ENCODE results near the gene SMAD3. TPM values are rescaled to one million over a fixed set of nuclear protein-coding genes. Genes with fewer than 3 reads are reported as not detected.
A peak's percentile ranks its signal among the peaks of the same experiment; 100 is the strongest.

Gene SMAD3
- total and polyA plus RNA-seq, 4 donors, result 10.9 to 41.6 (median 23.4) TPM

DNA sequence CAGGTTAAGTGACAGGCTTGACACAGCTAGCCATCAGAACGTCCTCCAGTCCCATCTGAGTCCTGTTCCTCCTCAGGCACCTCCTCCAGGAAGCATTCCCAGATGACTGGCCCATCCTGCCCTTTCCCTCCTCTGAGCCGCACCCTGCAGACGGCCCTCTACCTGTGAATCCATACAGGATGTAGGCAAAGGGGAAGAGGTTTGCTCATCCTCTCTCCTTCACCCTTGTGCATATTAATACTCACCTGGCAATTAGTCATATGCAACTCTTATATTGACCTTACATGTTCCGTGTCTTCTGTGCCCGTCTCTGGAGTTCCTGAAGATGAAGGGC is 61.9 kb downstream of the SMAD3 start:
- H3K27me3 ChIP-seq (ENCODE audit: control insufficient read depth in 3 of 3, insufficient read depth in 3 of 3, low read length in 2 of 3), result no peaks in the 10 kb centered on the region
- peak overlapping the region; percentile 24 to 79 for H3K27ac ChIP-seq (ENCODE audit: low read depth in 1 of 2, low read length in 1 of 2)
- H3K9ac ChIP-seq (ENCODE audit: insufficient read depth in 1 of 2, low read length in 2 of 2), result no peak overlapping the region
- no peak overlapping the region for H3K4me3 ChIP-seq
- no peak for ATAC-seq (ENCODE audit: insufficient read depth, low FRiP score)
- H3K4me1 ChIP-seq (ENCODE audit: control insufficient read depth in 5 of 5, insufficient read depth in 5 of 5, low read length in 5 of 5), result peaks cover 8 to 27% (median 25%) of the 10 kb centered on the region in 5 donors
- TF ChIP-seq CTCF (IDR thresholded peaks at IDR 0.05; ENCODE audit: control extremely low read depth, extremely low read depth), result no peak
- peaks cover 0 to 4% (median 0%) of the 10 kb centered on the region in 4 donors for H3K36me3 ChIP-seq (ENCODE audit: control insufficient read depth in 4 of 4, insufficient read depth in 4 of 4, low read length in 4 of 4)
- no peak for DNase-seq
- no peaks in the 10 kb centered on the region for H3K9me3 ChIP-seq (ENCODE audit: control insufficient read depth in 4 of 4, insufficient read depth in 3 of 4, low read length in 3 of 4)
- 78 to 85% methylated on average over 5 of the region's 5 CpGs for WGBS, 2 donors

- Histone ChIP-seq H3K4me3 (no peak overlapping the region), H3K9ac (ENCODE audit: insufficient read depth in 1 of 2, low read length in 2 of 2) (no peak overlapping the region), H3K9me3 (ENCODE audit: control insufficient read depth in 4 of 4, insufficient read depth in 3 of 4, low read length in 3 of 4) (no peaks in the 10 kb centered on the region), H3K27ac (ENCODE audit: low read depth in 1 of 2, low read length in 1 of 2) (peak overlapping the region; percentile 24 to 32), H3K36me3 (ENCODE audit: control insufficient read depth in 4 of 4, insufficient read depth in 4 of 4, low read length in 4 of 4) (peaks cover 0 to 4% (median 0%) of the 10 kb centered on the region in 4 donors), H3K27me3 (ENCODE audit: control insufficient read depth in 3 of 3, insufficient read depth in 3 of 3, low read length in 2 of 3) (no peaks in the 10 kb centered on the region), H3K4me1 (ENCODE audit: control insufficient read depth in 5 of 5, insufficient read depth in 5 of 5, low read length in 5 of 5) (peaks cover 12 to 33% (median 27%) of the 10 kb centered on the region in 5 donors)
- 42 to 52% methylated on average over 4 of the region's 4 CpGs for WGBS, 2 donors
- ATAC-seq (ENCODE audit: insufficient read depth, low FRiP score) (no peak), DNase-seq (no peak)
- TF ChIP-seq CTCF (IDR thresholded peaks at IDR 0.05; ENCODE audit: control extremely low read depth, extremely low read depth), result no peak
These were observed 62.6 kb downstream of the SMAD3 start for GRCh38 chr15:67127965-67128364.

DNA sequence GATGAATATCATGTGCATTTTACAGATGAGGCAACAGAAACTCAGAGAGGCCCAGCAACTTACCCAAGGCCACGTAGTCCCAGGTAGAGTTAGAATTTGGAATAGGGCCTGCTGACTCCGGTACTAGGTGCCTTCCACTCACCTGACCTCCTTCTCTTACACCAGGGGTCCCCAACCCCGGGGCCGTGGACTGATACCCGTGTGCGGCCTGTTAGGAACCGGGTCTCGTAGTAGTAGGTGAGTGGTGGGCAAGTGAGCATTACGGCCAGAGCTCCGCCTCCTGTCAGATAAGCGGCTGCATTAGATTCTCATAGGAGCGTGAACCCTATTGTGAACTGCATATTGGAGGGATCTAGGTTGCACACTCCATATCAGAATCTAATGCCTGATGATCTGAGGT is 64.8 kb downstream of the SMAD3 start:
- DNase-seq (peak in 1 of 3 donors; percentile 5), ATAC-seq (ENCODE audit: insufficient read depth, low FRiP score) (no peak)
- no peak for TF ChIP-seq CTCF (IDR thresholded peaks at IDR 0.05; ENCODE audit: control extremely low read depth, extremely low read depth)
- H3K9me3 ChIP-seq (ENCODE audit: control insufficient read depth in 4 of 4, insufficient read depth in 3 of 4, low read length in 3 of 4), result no peaks in the 10 kb centered on the region
- H3K4me3 ChIP-seq, result no peak overlapping the region
- no peak overlapping the region for H3K9ac ChIP-seq (ENCODE audit: insufficient read depth in 1 of 2, low read length in 2 of 2)
- peaks cover 0 to 4% (median 0%) of the 10 kb centered on the region in 4 donors for H3K36me3 ChIP-seq (ENCODE audit: control insufficient read depth in 4 of 4, insufficient read depth in 4 of 4, low read length in 4 of 4)
- WGBS, 2 donors, result 90 to 93% methylated on average over 12 of the region's 12 CpGs
- H3K4me1 ChIP-seq (ENCODE audit: control insufficient read depth in 5 of 5, insufficient read depth in 5 of 5, low read length in 5 of 5), result peaks cover 13 to 50% (median 40%) of the 10 kb centered on the region in 5 donors
- no peak overlapping the region for H3K27ac ChIP-seq (ENCODE audit: low read depth in 1 of 2, low read length in 1 of 2)
- no peaks in the 10 kb centered on the region for H3K27me3 ChIP-seq (ENCODE audit: control insufficient read depth in 3 of 3, insufficient read depth in 3 of 3, low read length in 2 of 3)
